Measurements from ENCODE around the gene VWF. TPM values are rescaled to one million over a fixed set of nuclear protein-coding genes. Genes with fewer than 3 reads are reported as not detected.
"Not testable (repeated sequence)": the region's sequence is repeated elsewhere in the genome, so short reads cannot be mapped to it uniquely, and the experiment has no call there.

VWF gene
- total RNA-seq, 8 experiments from 2014 or later = under 0.01 to 1.3 (median 0.52) TPM

- ATAC-seq (replicated peaks in 6 of 8); H3K4me1 ChIP-seq (replicated peaks in 1 of 2); H3K27ac ChIP-seq; in situ Hi-C loops (cut with MboI; ENCODE audit: low pct_unique_long_range_greater_than_20kb in 2 of 9, low sequenced_read_pairs in 9 of 9, unreplicated experiment in 9 of 9); H3K4me3 ChIP-seq: not testable (repeated sequence)
- WGBS, 10 experiments = 43 to 100% (median 71%) methylated on average over 1 to 3 of the region's 16 CpGs; no CpG with 5 or more reads in 5 of the 10 experiments
These were observed 17.4 kb upstream of the VWF start for GRCh38 chr12:6141731-6142367.

GRCh38 chr12:6140651-6141447 lies 16.4 kb upstream of the VWF start:
- no peak for ATAC-seq (replicated peaks in 6 of 8)
- H3K27ac ChIP-seq = no peak overlapping the region

GRCh38 chr12:6135071-6135470 lies 10.6 kb upstream of the VWF start:
- Histone ChIP-seq H3K27ac (no peak overlapping the region), H3K4me1 (replicated peaks in 1 of 2) (no peaks in the 10 kb centered on the region), H3K4me3 (no peak overlapping the region)
- in situ Hi-C loops (cut with MboI; ENCODE audit: low pct_unique_long_range_greater_than_20kb in 2 of 9, low sequenced_read_pairs in 9 of 9, unreplicated experiment in 9 of 9) = no loop called here
- 14 to 100% (median 82%) methylated on average over 1 to 2 of the region's 2 CpGs; no CpG with 5 or more reads in 3 of the 10 experiments for WGBS, 10 experiments
- ATAC-seq (replicated peaks in 6 of 8) = no peak

More at GRCh38 chr12:6140651-6141447, 16.4 kb upstream of the VWF start:
- Histone ChIP-seq H3K4me3 (no peak overlapping the region), H3K4me1 (replicated peaks in 1 of 2) (no peaks in the 10 kb centered on the region)
- WGBS, 10 experiments = 40 to 100% (median 77%) methylated on average over 1 to 7 of the region's 8 CpGs
- in situ Hi-C loops (cut with MboI; ENCODE audit: low pct_unique_long_range_greater_than_20kb in 2 of 9, low sequenced_read_pairs in 9 of 9, unreplicated experiment in 9 of 9) = no loop called here

- ATAC-seq (replicated peaks in 6 of 8) = no peak
- Histone ChIP-seq H3K4me3 (no peak overlapping the region), H3K4me1 (replicated peaks in 1 of 2) (no peaks in the 10 kb centered on the region), H3K27ac (no peak overlapping the region)
- in situ Hi-C loops (cut with MboI; ENCODE audit: low pct_unique_long_range_greater_than_20kb in 2 of 9, low sequenced_read_pairs in 9 of 9, unreplicated experiment in 9 of 9) = no loop called here
- 71 to 100% (median 95%) methylated on average over 2 to 15 of the region's 18 CpGs; no CpG with 5 or more reads in 1 of the 10 experiments for WGBS, 10 experiments
These were observed 9.2 kb upstream of the VWF start for GRCh38 chr12:6133642-6134041.

- Histone ChIP-seq H3K4me3 (no peak overlapping the region), H3K27ac (no peak overlapping the region), H3K4me1 (replicated peaks in 1 of 2) (no peaks in the 10 kb centered on the region)
- in situ Hi-C loops (cut with MboI; ENCODE audit: low pct_unique_long_range_greater_than_20kb in 2 of 9, low sequenced_read_pairs in 9 of 9, unreplicated experiment in 9 of 9) = no loop called here
- ATAC-seq (replicated peaks in 6 of 8) = no peak
- WGBS, 10 experiments = 80 to 100% (median 90%) methylated on average over 2 to 5 of the region's 34 CpGs; no CpG with 5 or more reads in 7 of the 10 experiments
These were observed 8.0 kb upstream of the VWF start for GRCh38 chr12:6132496-6132895.

- no peak for ATAC-seq (replicated peaks in 6 of 8)
- in situ Hi-C loops (cut with MboI; ENCODE audit: low pct_unique_long_range_greater_than_20kb in 2 of 9, low sequenced_read_pairs in 9 of 9, unreplicated experiment in 9 of 9) = no loop called here
- Histone ChIP-seq H3K4me1 (replicated peaks in 1 of 2) (no peaks in the 10 kb centered on the region), H3K4me3 (no peak overlapping the region), H3K27ac (no peak overlapping the region)
- 0 to 90% methylated on average over 2 of the region's 3 CpGs; no CpG with 5 or more reads in 8 of the 10 experiments for WGBS, 10 experiments
These were observed 789 bp upstream of the VWF start for GRCh38 chr12:6125310-6125608.

GRCh38 chr12:6123258-6123657 lies 1.2 kb downstream of the VWF start:
- in situ Hi-C loops (cut with MboI; ENCODE audit: low pct_unique_long_range_greater_than_20kb in 2 of 9, low sequenced_read_pairs in 9 of 9, unreplicated experiment in 9 of 9) = no loop called here
- H3K4me3 ChIP-seq = no peak overlapping the region
- ATAC-seq (replicated peaks in 6 of 8) = no peak
- 0 to 100% (median 84%) methylated on average over 1 to 3 of the region's 9 CpGs; no CpG with 5 or more reads in 4 of the 10 experiments for WGBS, 10 experiments
- no peak overlapping the region for H3K27ac ChIP-seq
- H3K4me1 ChIP-seq (replicated peaks in 1 of 2) = no peaks in the 10 kb centered on the region

GRCh38 chr12:6122201-6122600 lies 2.3 kb downstream of the VWF start:
- Histone ChIP-seq H3K4me3 (no peak overlapping the region), H3K4me1 (replicated peaks in 1 of 2) (no peaks in the 10 kb centered on the region), H3K27ac (no peak overlapping the region)
- 88 to 100% (median 97%) methylated on average over 1 to 4 of the region's 4 CpGs; no CpG with 5 or more reads in 4 of the 10 experiments for WGBS, 10 experiments
- in situ Hi-C loops (cut with MboI; ENCODE audit: low pct_unique_long_range_greater_than_20kb in 2 of 9, low sequenced_read_pairs in 9 of 9, unreplicated experiment in 9 of 9) = no loop called here
- no peak for ATAC-seq (replicated peaks in 6 of 8)

- no peak overlapping the region for H3K27ac ChIP-seq
- H3K4me1 ChIP-seq (replicated peaks in 1 of 2) = no peaks in the 10 kb centered on the region
- ATAC-seq (replicated peaks in 6 of 8) = no peak
- WGBS, 10 experiments = 75 to 100% (median 82%) methylated on average over 2 to 12 of the region's 20 CpGs; no CpG with 5 or more reads in 4 of the 10 experiments
- H3K4me3 ChIP-seq = no peak overlapping the region
- in situ Hi-C loops (cut with MboI; ENCODE audit: low pct_unique_long_range_greater_than_20kb in 2 of 9, low sequenced_read_pairs in 9 of 9, unreplicated experiment in 9 of 9) = no loop called here
These were observed 3.5 kb downstream of the VWF start for GRCh38 chr12:6120796-6121473.

- in situ Hi-C loops (cut with MboI; ENCODE audit: low pct_unique_long_range_greater_than_20kb in 2 of 9, low sequenced_read_pairs in 9 of 9, unreplicated experiment in 9 of 9) = no loop called here
- Histone ChIP-seq H3K27ac (no peak overlapping the region), H3K4me1 (replicated peaks in 1 of 2) (no peaks in the 10 kb centered on the region), H3K4me3 (no peak overlapping the region)
- 54 to 89% (median 81%) methylated on average over 3 to 8 of the region's 9 CpGs; no CpG with 5 or more reads in 4 of the 10 experiments for WGBS, 10 experiments
- peak in 1 of 8 experiments; percentile 29 for ATAC-seq (replicated peaks in 6 of 8)
These were observed 5.4 kb downstream of the VWF start for GRCh38 chr12:6118891-6119568.

- 67 to 76% (median 73%) methylated on average over 3 to 6 of the region's 14 CpGs; no CpG with 5 or more reads in 7 of the 10 experiments for WGBS, 10 experiments
- peak in 2 of 8 experiments; percentile 4 to 59 for ATAC-seq (replicated peaks in 6 of 8)
- no peaks in the 10 kb centered on the region for H3K4me1 ChIP-seq (replicated peaks in 1 of 2)
- H3K27ac ChIP-seq = no peak overlapping the region
- no peak overlapping the region for H3K4me3 ChIP-seq
- in situ Hi-C loops (cut with MboI; ENCODE audit: low pct_unique_long_range_greater_than_20kb in 2 of 9, low sequenced_read_pairs in 9 of 9, unreplicated experiment in 9 of 9) = no loop called here
These were observed 7.9 kb downstream of the VWF start for GRCh38 chr12:6116471-6117021.

- in situ Hi-C loops (cut with MboI; ENCODE audit: low pct_unique_long_range_greater_than_20kb in 2 of 9, low sequenced_read_pairs in 9 of 9, unreplicated experiment in 9 of 9) = no loop called here
- WGBS, 10 experiments = 67 to 100% (median 83%) methylated on average over 1 to 4 of the region's 6 CpGs; no CpG with 5 or more reads in 3 of the 10 experiments
- peak in 1 of 8 experiments; percentile 8 for ATAC-seq (replicated peaks in 6 of 8)
- H3K4me1 ChIP-seq (replicated peaks in 1 of 2) = no peaks in the 10 kb centered on the region
- H3K4me3 ChIP-seq = no peak overlapping the region
- no peak overlapping the region for H3K27ac ChIP-seq
These were observed 9.1 kb downstream of the VWF start for GRCh38 chr12:6115389-6115788.
